Smooth muscle cell of the brain vasculature (primary cell): ENCODE results near the gene CNRIP1.
"Not testable (repeated sequence)": the region's sequence is repeated elsewhere in the genome, so short reads cannot be mapped to it uniquely, and the experiment has no call there.

Experiments
- DNase-seq: peaks from one replicate; pipeline ENCODE4 v3.0.0-alpha.2; 2012; ENCODE audit warnings: low read depth, low spot score

CNRIP1 gene

GRCh38 chr2:68319398-68320117 is at the start of gene CNRIP1:
CNRIP1 (minus strand) TSS chr2:68319949; CDS start chr2:68319400, 549 bp downstream.
- peak; percentile 24 for DNase-seq

GRCh38 chr2:68369337-68369734 is 49.6 kb upstream of the CNRIP1 start:
- DNase-seq: no peak

GRCh38 chr2:68368654-68369336 is 49.0 kb upstream of the CNRIP1 start:
- no peak for DNase-seq

- no peak for DNase-seq
These were observed 48.4 kb upstream of the CNRIP1 start for GRCh38 chr2:68367953-68368653.

- DNase-seq: no peak
These were observed 46.4 kb upstream of the CNRIP1 start for GRCh38 chr2:68366083-68366560.

GRCh38 chr2:68365087-68365486 is 45.3 kb upstream of the CNRIP1 start, which contains the start of gene PLEK:
PLEK (plus strand) TSS chr2:68365282; CDS start chr2:68365352, 70 bp downstream.
- DNase-seq: no peak

- DNase-seq: no peak
These were observed 44.0 kb upstream of the CNRIP1 start for GRCh38 chr2:68363721-68364120.

GRCh38 chr2:68362749-68363148 is 43.0 kb upstream of the CNRIP1 start:
- DNase-seq: no peak

- no peak for DNase-seq
These were observed 42.3 kb upstream of the CNRIP1 start for GRCh38 chr2:68362069-68362468.

GRCh38 chr2:68359889-68360288 is 40.1 kb upstream of the CNRIP1 start:
- no peak for DNase-seq

- DNase-seq: no peak
These were observed 38.0 kb upstream of the CNRIP1 start for GRCh38 chr2:68357605-68358337.

GRCh38 chr2:68356599-68357239 is 37.0 kb upstream of the CNRIP1 start:
- DNase-seq: no peak

- DNase-seq: no peak
These were observed 33.1 kb upstream of the CNRIP1 start for GRCh38 chr2:68352651-68353391.

- no peak for DNase-seq
These were observed 32.2 kb upstream of the CNRIP1 start for GRCh38 chr2:68351997-68352396.

GRCh38 chr2:68349091-68349490 is 29.3 kb upstream of the CNRIP1 start:
- DNase-seq: not testable (repeated sequence)

- no peak for DNase-seq
These were observed 25.6 kb upstream of the CNRIP1 start for GRCh38 chr2:68345129-68345875.

- DNase-seq: no peak
These were observed 24.3 kb upstream of the CNRIP1 start for GRCh38 chr2:68344031-68344430.

- DNase-seq: no peak
These were observed 22.7 kb upstream of the CNRIP1 start for GRCh38 chr2:68342470-68342869.

GRCh38 chr2:68341583-68341982 is 21.8 kb upstream of the CNRIP1 start:
- DNase-seq: no peak

GRCh38 chr2:68341062-68341329 is 21.2 kb upstream of the CNRIP1 start:
- DNase-seq: no peak
